ENCODE data around the gene IL16.

- TF ChIP-seq CTCF (optimal IDR thresholded peaks at IDR 0.05 in 1 of 3, IDR thresholded peaks at IDR 0.05 in 1 of 3, conservative IDR thresholded peaks at IDR 0.05 in 1 of 3; ENCODE audit: extremely low read depth in 1 of 3, insufficient read depth in 2 of 3, low read length in 3 of 3) = no peak
- no peak for TF ChIP-seq EZH2 (IDR thresholded peaks at IDR 0.05; ENCODE audit: low read length)
Measured at GRCh38 chr15:81254916-81255290, 58.2 kb downstream of the IL16 start.

Data from keratinocyte (primary cell).